Measurements from ENCODE around the gene PODXL2. TPM values are rescaled to one million over a fixed set of nuclear protein-coding genes. Genes with fewer than 3 reads are reported as not detected.

PODXL2 gene
- total RNA-seq, 4 donors from 2014 or later: 3.2 to 9.4 (median 8.0) TPM

DNA sequence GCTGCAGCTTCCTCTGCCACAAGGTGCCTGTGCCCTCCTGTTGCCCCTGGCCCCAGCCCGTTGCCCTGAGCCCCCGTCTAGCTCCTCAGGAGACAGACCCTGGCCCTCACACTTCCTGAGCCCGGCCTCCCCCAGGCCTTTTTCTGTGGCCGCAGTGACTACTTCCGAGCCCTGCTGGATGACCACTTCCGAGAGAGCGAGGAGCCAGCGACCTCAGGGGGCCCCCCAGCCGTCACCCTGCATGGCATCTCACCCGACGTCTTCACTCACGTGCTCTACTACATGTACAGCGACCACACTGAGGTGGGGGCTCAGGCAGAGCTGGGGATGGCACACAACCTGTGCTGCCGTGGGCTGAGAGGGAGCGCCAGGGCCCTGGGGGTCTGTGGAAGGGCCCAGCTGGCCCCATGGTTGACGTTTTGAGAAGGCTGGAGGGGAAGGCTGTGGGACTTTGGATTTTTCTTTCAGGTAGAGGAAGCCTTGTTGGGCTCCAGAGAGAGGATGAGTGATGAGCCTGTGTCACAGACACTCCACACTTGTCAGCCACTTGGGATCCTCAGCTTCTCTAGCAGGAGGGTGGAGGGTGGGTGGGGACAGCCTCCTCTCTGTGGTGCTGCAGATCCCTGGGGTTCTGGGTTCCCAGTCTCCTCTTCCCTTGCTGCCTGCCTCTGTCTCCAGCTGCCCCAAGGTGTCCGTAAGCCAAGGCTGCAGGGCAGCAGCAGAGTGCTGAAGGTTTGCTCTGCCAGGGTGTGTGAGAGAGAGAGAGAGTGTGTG, 48.7 kb downstream of the PODXL2 start:
- Histone ChIP-seq H3K9me3 (no peaks in the 10 kb centered on the region), H3K4me3 (replicated peaks in 1 of 3) (no peak overlapping the region), H3K27ac (no peak overlapping the region), H3K27me3 (no peaks in the 10 kb centered on the region), H3K36me3 (no peaks in the 10 kb centered on the region), H3K4me1 (peaks cover 7% of the 10 kb centered on the region in 2 donors)
- intact Hi-C loops (cut with DNase I): no loop called here
- no peak for TF ChIP-seq CTCF (IDR thresholded peaks at IDR 0.05)
- TF ChIP-seq POLR2A (IDR thresholded peaks at IDR 0.05): no peak
- 93 to 94% methylated on average over 15 to 16 of the region's 17 CpGs for WGBS, 2 donors
- peak in 1 of 2 donors; percentile 2 for DNase-seq

- TF ChIP-seq CTCF (IDR thresholded peaks at IDR 0.05): no peak
- no peak for TF ChIP-seq POLR2A (IDR thresholded peaks at IDR 0.05)
- Histone ChIP-seq H3K4me1 (peaks cover 7% of the 10 kb centered on the region in 2 donors), H3K4me3 (replicated peaks in 1 of 3) (no peak overlapping the region), H3K36me3 (no peaks in the 10 kb centered on the region), H3K27me3 (no peaks in the 10 kb centered on the region), H3K27ac (no peak overlapping the region), H3K9me3 (no peaks in the 10 kb centered on the region)
- intact Hi-C loops (cut with DNase I): no loop called here
- DNase-seq: no peak
- 93 to 95% methylated on average over 8 of the region's 8 CpGs for WGBS, 2 donors
Observed at GRCh38 chr3:127678315-127678599, 49.3 kb downstream of the PODXL2 start.

GRCh38 chr3:127678611-127679533, 49.9 kb downstream of the PODXL2 start:
- TF ChIP-seq CTCF (IDR thresholded peaks at IDR 0.05): no peak
- no peaks in the 10 kb centered on the region for H3K27me3 ChIP-seq
- H3K4me3 ChIP-seq (replicated peaks in 1 of 3): no peak overlapping the region
- WGBS, 2 donors: 88% methylated on average over 8 to 12 of the region's 12 CpGs
- H3K36me3 ChIP-seq: no peaks in the 10 kb centered on the region
- no peak overlapping the region for H3K27ac ChIP-seq
- peak in 1 of 2 donors; percentile 1 for DNase-seq
- H3K9me3 ChIP-seq: no peaks in the 10 kb centered on the region
- intact Hi-C loops (cut with DNase I): no loop called here
- H3K4me1 ChIP-seq: peaks cover 2 to 3% of the 10 kb centered on the region in 2 donors

GRCh38 chr3:127679534-127680145, 50.7 kb downstream of the PODXL2 start:
- no peaks in the 10 kb centered on the region for H3K27me3 ChIP-seq
- H3K36me3 ChIP-seq: no peaks in the 10 kb centered on the region
- H3K4me3 ChIP-seq (replicated peaks in 1 of 3): no peak overlapping the region
- H3K27ac ChIP-seq: no peak overlapping the region
- 83 to 90% methylated on average over 9 of the region's 21 CpGs for WGBS, 2 donors
- DNase-seq: peak in 1 of 2 donors; percentile 1
- no peaks in the 10 kb centered on the region for H3K4me1 ChIP-seq
- no peaks in the 10 kb centered on the region for H3K9me3 ChIP-seq
- intact Hi-C loops (cut with DNase I): no loop called here
- TF ChIP-seq CTCF (IDR thresholded peaks at IDR 0.05) (peak in 1 of 6 experiments; percentile 11), POLR2A (IDR thresholded peaks at IDR 0.05) (no peak)
